Lower leg skin (tissue), 4 donors: ENCODE results near the gene IDI2. TPM values are rescaled to one million over a fixed set of nuclear protein-coding genes. Genes with fewer than 3 reads are reported as not detected.
A peak's percentile ranks its signal among the peaks of the same experiment; 100 is the strongest.

Source experiments
- DNase-seq, 2 donors: peaks; one replicate each; pipeline ENCODE4 v3.0.0-alpha.2; 2019; ENCODE audit warnings: low spot score in 2 of 2
- H3K4me3 ChIP-seq: fragments of 200-600 bp; sonication (generic); 2 replicates; pipeline ENCODE4 v1.5.1; 2017; ENCODE audit warnings: mild to moderate bottlenecking, low read depth; ENCODE audit not compliant: poor library complexity, severe bottlenecking
- POLR2A ChIP-seq, 2 donors: fragments of 450-650 bp; IDR thresholded peaks; one replicate each; pipeline ENCODE4 v1.6.1; 2016 to 2017; ENCODE audit warnings: antibody characterized with exemption in 2 of 2, mild to moderate bottlenecking in 1 of 2, moderate library complexity in 1 of 2
- WGBS, 2 donors: methylation state at CpG; one replicate each; pipeline ENCODE4 v1.1.5; 2018; 5-methylcytosine and 5-hydroxymethylcytosine counted together
- intact Hi-C: fragments of 100-400 bp; cut with DNase I; formaldehyde crosslinking; loops from one replicate; pipeline ENCODE4 v1.15.0; 2023; ENCODE audit warnings: low total_unique reads
- total RNA-seq, 4 donors: library from RNA; depleted of rRNA; stranded (reverse); fragments of >200 nt; gene quantifications; one replicate each; pipeline ENCODE4 v1.1.0, GENCODE V29; 2016
- TF ChIP-seq, protein P1 (sequence below), 3 donors: fragments of 450-650 bp; IDR thresholded peaks; one replicate each; pipeline ENCODE4 v1.5.1; 2016; ENCODE audit warnings: antibody characterized with exemption in 3 of 3, mild to moderate bottlenecking in 3 of 3, moderate library complexity in 2 of 3

The IDI2 gene
- total RNA-seq, 4 donors from 2014 or later = not detected

GRCh38 chr10:976316-976715 lies 49.3 kb downstream of the IDI2 start:
- DNase-seq = no peak
- TF ChIP-seq, protein P1, sequence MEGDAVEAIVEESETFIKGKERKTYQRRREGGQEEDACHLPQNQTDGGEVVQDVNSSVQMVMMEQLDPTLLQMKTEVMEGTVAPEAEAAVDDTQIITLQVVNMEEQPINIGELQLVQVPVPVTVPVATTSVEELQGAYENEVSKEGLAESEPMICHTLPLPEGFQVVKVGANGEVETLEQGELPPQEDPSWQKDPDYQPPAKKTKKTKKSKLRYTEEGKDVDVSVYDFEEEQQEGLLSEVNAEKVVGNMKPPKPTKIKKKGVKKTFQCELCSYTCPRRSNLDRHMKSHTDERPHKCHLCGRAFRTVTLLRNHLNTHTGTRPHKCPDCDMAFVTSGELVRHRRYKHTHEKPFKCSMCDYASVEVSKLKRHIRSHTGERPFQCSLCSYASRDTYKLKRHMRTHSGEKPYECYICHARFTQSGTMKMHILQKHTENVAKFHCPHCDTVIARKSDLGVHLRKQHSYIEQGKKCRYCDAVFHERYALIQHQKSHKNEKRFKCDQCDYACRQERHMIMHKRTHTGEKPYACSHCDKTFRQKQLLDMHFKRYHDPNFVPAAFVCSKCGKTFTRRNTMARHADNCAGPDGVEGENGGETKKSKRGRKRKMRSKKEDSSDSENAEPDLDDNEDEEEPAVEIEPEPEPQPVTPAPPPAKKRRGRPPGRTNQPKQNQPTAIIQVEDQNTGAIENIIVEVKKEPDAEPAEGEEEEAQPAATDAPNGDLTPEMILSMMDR (IDR thresholded peaks at IDR 0.05) = no peak
- TF ChIP-seq POLR2A (IDR thresholded peaks at IDR 0.05) = no peak
- WGBS, 2 donors = 91 to 94% methylated on average over 22 of the region's 22 CpGs
- intact Hi-C loops = no loop called here
- no peak overlapping the region for H3K4me3 ChIP-seq

- TF ChIP-seq POLR2A (IDR thresholded peaks at IDR 0.05) = no peak
- TF ChIP-seq, protein P1 (IDR thresholded peaks at IDR 0.05) = no peak
- intact Hi-C loops = no loop called here
Measured at GRCh38 chr10:974785-975074, 50.9 kb downstream of the IDI2 start.

GRCh38 chr10:974038-974784 lies 51.4 kb downstream of the IDI2 start:
- 82% methylated on average over 20 of the region's 20 CpGs for WGBS, 2 donors
- intact Hi-C loops = no loop called here
- DNase-seq = peak in 1 of 2 donors; percentile 64

More at GRCh38 chr10:974785-975074, 50.9 kb downstream of the IDI2 start:
- no peak for DNase-seq
- WGBS, 2 donors = 96 to 98% methylated on average over 5 of the region's 5 CpGs
- no peak overlapping the region for H3K4me3 ChIP-seq

GRCh38 chr10:972763-973162 lies 52.9 kb downstream of the IDI2 start:
- 78 to 86% methylated on average over 8 of the region's 8 CpGs for WGBS, 2 donors
- DNase-seq = peak in 1 of 2 donors; percentile 25
- intact Hi-C loops = no loop called here
- no peak overlapping the region for H3K4me3 ChIP-seq
- no peak for TF ChIP-seq POLR2A (IDR thresholded peaks at IDR 0.05)
- TF ChIP-seq, protein P1 (IDR thresholded peaks at IDR 0.05) = no peak

More at GRCh38 chr10:974038-974784, 51.4 kb downstream of the IDI2 start:
- TF ChIP-seq POLR2A (IDR thresholded peaks at IDR 0.05) = no peak
- TF ChIP-seq, protein P1 (IDR thresholded peaks at IDR 0.05) = no peak
- no peak overlapping the region for H3K4me3 ChIP-seq

DNA sequence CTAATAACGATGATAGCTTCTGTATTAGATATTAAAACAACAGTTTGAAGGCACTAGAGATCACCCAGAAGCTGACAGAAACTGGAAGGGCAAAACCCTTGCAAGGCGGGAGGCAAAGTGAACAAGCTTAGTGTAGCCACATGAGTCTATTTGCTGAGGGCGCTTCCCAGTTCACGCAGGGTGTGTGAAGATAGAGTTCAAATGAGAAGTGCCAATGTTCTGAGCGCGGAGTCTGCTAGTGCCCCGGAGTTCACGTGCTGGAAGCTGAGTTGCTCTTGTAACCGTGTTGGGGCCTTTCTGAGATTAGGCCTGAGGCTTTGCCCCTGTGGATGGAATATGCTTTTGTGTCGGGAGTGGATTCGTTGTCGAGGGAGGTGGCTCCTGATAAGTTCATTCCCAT lies 54.0 kb downstream of the IDI2 start:
- no peak overlapping the region for H3K4me3 ChIP-seq
- DNase-seq = peak in 1 of 2 donors; percentile 74
- WGBS, 2 donors = 74 to 84% methylated on average over 12 of the region's 12 CpGs
- TF ChIP-seq, protein P1 (IDR thresholded peaks at IDR 0.05) = no peak
- TF ChIP-seq POLR2A (IDR thresholded peaks at IDR 0.05) = no peak
- intact Hi-C loops = no loop called here

DNA sequence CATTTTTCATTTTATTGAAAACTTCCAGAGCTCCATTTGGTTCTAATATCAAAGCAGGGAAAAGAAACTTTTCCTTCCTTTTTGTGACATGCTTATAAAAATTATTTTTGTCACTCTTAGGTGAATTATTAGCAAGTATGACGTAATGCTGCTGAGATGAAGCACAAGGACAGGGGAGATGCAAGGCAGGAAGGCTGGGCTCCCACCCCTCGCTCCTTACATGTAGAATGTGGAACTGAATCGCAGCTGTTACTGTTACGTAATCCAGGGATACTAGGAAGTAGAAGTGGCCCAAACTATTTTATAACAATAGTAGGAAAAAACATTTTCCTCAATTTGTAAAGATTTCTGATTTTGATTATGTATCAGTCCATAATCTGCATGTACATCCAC lies 54.5 kb downstream of the IDI2 start:
- TF ChIP-seq POLR2A (IDR thresholded peaks at IDR 0.05) = no peak
- intact Hi-C loops = no loop called here
- no peak overlapping the region for H3K4me3 ChIP-seq
- 45 to 65% methylated on average over 4 of the region's 4 CpGs for WGBS, 2 donors
- DNase-seq = peak in 1 of 2 donors; percentile 83
